SK-N-SH (cell line): Measurements from ENCODE around the gene DCK. TPM values are rescaled to one million over a fixed set of nuclear protein-coding genes. Genes with fewer than 3 reads are reported as not detected.

Source experiments
- CTCF ChIA-PET: fragments of 300-600, 350-600 bp; formaldehyde crosslinking; extraction: SDS; loops from one replicate; lab custom pipeline; 2021; lab: Yijun Ruan, JAX
- POLR2A ChIA-PET: fragments of 350-600 bp; sonication (Branson Sonifier 250); formaldehyde crosslinking; extraction: SDS; loops from one replicate; lab custom pipeline; 2020; ENCODE audit warnings: antibody characterized with exemption, inconsistent platforms; lab: Yijun Ruan, JAX
- DNase-seq: peaks from one replicate; pipeline ENCODE4 v3.0.0; 2012
- H2AFZ ChIP-seq: fragments of 200-600 bp; sonication (generic); 2 replicates; pipeline ENCODE4 v1.8.1; 2016; ENCODE audit warnings: antibody characterized with exemption, mild to moderate bottlenecking, low read depth
- H3F3A ChIP-seq: fragments of 200-600 bp; sonication (generic); replicated peaks from 2 replicates; pipeline ENCODE3; 2016; ENCODE audit warnings: antibody characterized with exemption, mild to moderate bottlenecking; ENCODE audit not compliant: insufficient read depth
- H3K27ac ChIP-seq, 2 experiments: fragments of 200-500 bp in 1 of 2; fragments of 200-600 bp in 1 of 2; sonication (Bioruptor generic) in 1 of 2; sonication (generic), shearing (Covaris generic) in 1 of 2; 2 replicates each; pipeline versions ENCODE4 v1.5.1 to v1.6.1; 2014 to 2016; ENCODE audit warnings: low read depth in 2 of 2, inconsistent platforms in 1 of 2, low read length in 1 of 2, mild to moderate bottlenecking in 1 of 2, mixed read lengths in 1 of 2
- H3K27me3 ChIP-seq: fragments of 200-600 bp; sonication (generic), shearing (Covaris generic); 2 replicates; pipeline ENCODE4 v1.6.1; 2016; ENCODE audit warnings: mixed run types; ENCODE audit not compliant: insufficient read depth
- H3K36me3 ChIP-seq, 2 experiments: fragments of 200-500 bp in 1 of 2; fragments of 200-600 bp in 1 of 2; sonication (Bioruptor generic) in 1 of 2; sonication (generic) in 1 of 2; replicated peaks in 1 of 2; 2 replicates each; pipeline versions ENCODE3 to v1.5.1; 2014 to 2016; ENCODE audit warnings: low read length in 1 of 2, mild to moderate bottlenecking in 1 of 2; ENCODE audit not compliant: insufficient read depth in 2 of 2, control insufficient read depth in 1 of 2
- H3K4me1 ChIP-seq, 2 experiments: fragments of 200-500 bp in 1 of 2; fragments of 200-600 bp in 1 of 2; sonication (Bioruptor generic) in 1 of 2; sonication (generic), shearing (Covaris generic) in 1 of 2; 2 replicates each; pipeline versions ENCODE4 v1.5.1 to v1.6.1; 2014 to 2016; ENCODE audit warnings: low read depth in 1 of 2, low read length in 1 of 2, mixed run types in 1 of 2; ENCODE audit not compliant: insufficient read depth in 2 of 2, control insufficient read depth in 1 of 2
- H3K4me2 ChIP-seq: fragments of 200-600 bp; sonication (generic), shearing (Covaris generic); 2 replicates; pipeline ENCODE4 v1.6.1; 2017; ENCODE audit warnings: mixed run types
- H3K4me3 ChIP-seq, 2 experiments: fragments of 200-500 bp in 1 of 2; fragments of 200-600 bp in 1 of 2; sonication (Bioruptor generic) in 1 of 2; sonication (generic), shearing (Covaris generic) in 1 of 2; 2 replicates each; pipeline versions ENCODE4 v1.5.1 to v1.8.1; 2014 to 2016; ENCODE audit warnings: low read depth in 2 of 2, inconsistent platforms in 1 of 2, low read length in 1 of 2, mild to moderate bottlenecking in 1 of 2, mixed read lengths in 1 of 2, moderate library complexity in 1 of 2
- H3K79me2 ChIP-seq: fragments of 200-600 bp; sonication (generic); 2 replicates; pipeline ENCODE4 v1.8.1; 2017; ENCODE audit warnings: mild to moderate bottlenecking; ENCODE audit not compliant: insufficient read depth
- H3K9ac ChIP-seq: fragments of 200-600 bp; sonication (generic); 2 replicates; pipeline ENCODE4 v1.6.1; 2017; ENCODE audit warnings: mixed run types
- H3K9me2 ChIP-seq: fragments of 200-600 bp; sonication (generic); 2 replicates; pipeline ENCODE4 v1.6.1; 2017; ENCODE audit warnings: mixed run types
- H3K9me3 ChIP-seq: fragments of 200-600 bp; sonication (generic); 2 replicates; pipeline ENCODE4 v1.6.1; 2017; ENCODE audit warnings: mixed run types, mild to moderate bottlenecking, moderate library complexity
- H4K20me1 ChIP-seq: fragments of 200-600 bp; sonication (generic); 2 replicates; pipeline ENCODE4 v1.6.1; 2017; ENCODE audit warnings: mild to moderate bottlenecking, mixed run types; ENCODE audit not compliant: insufficient read depth
- EZH2phosphoT487 ChIP-seq: fragments of 200-600 bp; sonication (generic); IDR thresholded peaks from 2 replicates; pipeline ENCODE4 v1.6.1; 2017; ENCODE audit warnings: low read depth, mixed run types, mild to moderate bottlenecking, antibody characterized with exemption, moderate library complexity, borderline replicate concordance
- FOXM1 ChIP-seq: IDR thresholded peaks from 2 replicates; pipeline ENCODE4 v1.4.0; 2012; ENCODE audit warnings: low read depth, mild to moderate bottlenecking
- JUND ChIP-seq: IDR thresholded peaks from 2 replicates; pipeline ENCODE4 v1.4.0; 2012
- POLR2AphosphoS5 ChIP-seq: IDR thresholded peaks from 2 replicates; pipeline ENCODE4 v1.6.1; 2012; ENCODE audit warnings: low read depth, low read length
- SMC3 ChIP-seq: IDR thresholded peaks from 2 replicates; pipeline ENCODE4 v1.6.1; 2012; ENCODE audit warnings: low read depth, low read length, improper control_type of control experiment
- WGBS: methylation state at CpG from one replicate; pipeline ENCODE4 v1.1.6; 2017; ENCODE audit warnings: low lambda C conversion rate; 5-methylcytosine and 5-hydroxymethylcytosine counted together
- polyA plus RNA-seq, 3 experiments: library from polyadenylated mRNA; depleted of rRNA; stranded (reverse); fragments of >200 nt; gene quantifications; 2 replicates each; pipeline ENCODE4 v1.2.3, GENCODE V29; 2012
- TF ChIP-seq, protein P1 (sequence below): fragments of 150-350 bp; IDR thresholded peaks from 2 replicates; pipeline ENCODE4 v1.6.1; 2016; ENCODE audit warnings: mild to moderate bottlenecking, low read depth, low read length
- TF ChIP-seq, protein P2 (sequence below): IDR thresholded peaks from 2 replicates; pipeline ENCODE4 v1.4.0; 2012; ENCODE audit warnings: low read depth
- TF ChIP-seq, protein P3 (sequence below): IDR thresholded peaks from 2 replicates; pipeline ENCODE4 v1.6.1; 2012; ENCODE audit warnings: mild to moderate bottlenecking, low read depth, low read length, moderate library complexity

The DCK gene
- polyA plus RNA-seq, 1 of the 3 experiments (the other 2 are of a cell fraction), result 5.7 TPM

DNA sequence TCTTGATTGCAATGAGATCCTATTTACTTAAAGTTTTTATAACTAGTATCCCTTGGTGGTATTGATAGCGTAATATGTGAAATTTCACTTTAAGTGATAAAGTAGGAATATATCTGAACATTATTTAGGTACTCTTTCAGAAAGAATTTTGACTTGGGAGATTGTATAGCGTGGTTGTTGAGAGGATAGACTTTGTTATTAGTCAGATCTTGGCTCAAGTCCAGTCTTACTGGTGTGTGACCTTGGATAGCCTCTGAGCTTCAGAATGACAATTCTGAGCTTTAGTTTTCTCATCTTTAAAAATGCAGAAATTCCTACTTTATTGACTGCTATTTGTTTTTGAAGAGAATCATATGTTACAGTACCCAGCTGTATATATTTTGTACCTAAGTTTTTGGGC is 32.6 kb downstream of the DCK start (continued):
- TF ChIP-seq POLR2AphosphoS5, result no peak

DNA sequence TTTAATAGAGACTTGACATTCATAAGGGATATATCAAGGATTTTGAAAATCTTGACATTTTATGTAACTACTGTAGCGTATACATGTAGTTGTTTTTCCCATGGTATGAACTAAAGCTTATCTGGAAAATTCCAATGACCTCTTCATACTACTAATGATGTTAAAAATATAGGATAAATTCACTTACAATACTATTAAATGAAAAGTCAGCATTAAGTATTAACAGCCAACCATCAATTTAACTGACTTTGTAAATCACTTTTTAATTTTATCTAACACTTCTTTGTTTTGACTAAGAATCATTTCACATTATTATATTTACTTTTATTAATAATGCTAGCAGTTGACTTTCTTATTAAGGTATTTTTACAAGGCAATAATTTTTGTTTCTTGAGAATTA is 34.2 kb downstream of the DCK start:
- H3K9me3 ChIP-seq, result no peaks in the 10 kb centered on the region
- no peak overlapping the region for H3K4me3 ChIP-seq
- ChIA-PET POLR2A (no interaction called here), CTCF (no interaction called here)
- H3K9me2 ChIP-seq, result no peaks in the 10 kb centered on the region; the same call in 1 of the 2 replicates
- no peaks in the 10 kb centered on the region for H3K27me3 ChIP-seq
- no peak overlapping the region for H2AFZ ChIP-seq
- H3K9ac ChIP-seq, result no peak overlapping the region
- 91% methylated on average over 1 of the region's 1 CpG for WGBS
- no peak for TF ChIP-seq FOXM1
- TF ChIP-seq, protein P1, sequence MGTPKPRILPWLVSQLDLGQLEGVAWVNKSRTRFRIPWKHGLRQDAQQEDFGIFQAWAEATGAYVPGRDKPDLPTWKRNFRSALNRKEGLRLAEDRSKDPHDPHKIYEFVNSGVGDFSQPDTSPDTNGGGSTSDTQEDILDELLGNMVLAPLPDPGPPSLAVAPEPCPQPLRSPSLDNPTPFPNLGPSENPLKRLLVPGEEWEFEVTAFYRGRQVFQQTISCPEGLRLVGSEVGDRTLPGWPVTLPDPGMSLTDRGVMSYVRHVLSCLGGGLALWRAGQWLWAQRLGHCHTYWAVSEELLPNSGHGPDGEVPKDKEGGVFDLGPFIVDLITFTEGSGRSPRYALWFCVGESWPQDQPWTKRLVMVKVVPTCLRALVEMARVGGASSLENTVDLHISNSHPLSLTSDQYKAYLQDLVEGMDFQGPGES, result no peak
- TF ChIP-seq, protein P2, sequence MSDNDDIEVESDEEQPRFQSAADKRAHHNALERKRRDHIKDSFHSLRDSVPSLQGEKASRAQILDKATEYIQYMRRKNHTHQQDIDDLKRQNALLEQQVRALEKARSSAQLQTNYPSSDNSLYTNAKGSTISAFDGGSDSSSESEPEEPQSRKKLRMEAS, result no peak
- H3F3A ChIP-seq, result peaks cover 36% of the 10 kb centered on the region
- no peak for DNase-seq
- H3K79me2 ChIP-seq, result peaks cover 7% of the 10 kb centered on the region; the same call in 1 of the 2 replicates
- H3K36me3 ChIP-seq, result peaks cover 45 to 48% of the 10 kb centered on the region in 2 experiments
- H3K4me1 ChIP-seq, result peaks cover 0 to 22% of the 10 kb centered on the region in 2 experiments; a peak in 2 of 4 replicates
- no peaks in the 10 kb centered on the region for H4K20me1 ChIP-seq
- H3K27ac ChIP-seq, result no peak overlapping the region
- no peak overlapping the region for H3K4me2 ChIP-seq

DNA sequence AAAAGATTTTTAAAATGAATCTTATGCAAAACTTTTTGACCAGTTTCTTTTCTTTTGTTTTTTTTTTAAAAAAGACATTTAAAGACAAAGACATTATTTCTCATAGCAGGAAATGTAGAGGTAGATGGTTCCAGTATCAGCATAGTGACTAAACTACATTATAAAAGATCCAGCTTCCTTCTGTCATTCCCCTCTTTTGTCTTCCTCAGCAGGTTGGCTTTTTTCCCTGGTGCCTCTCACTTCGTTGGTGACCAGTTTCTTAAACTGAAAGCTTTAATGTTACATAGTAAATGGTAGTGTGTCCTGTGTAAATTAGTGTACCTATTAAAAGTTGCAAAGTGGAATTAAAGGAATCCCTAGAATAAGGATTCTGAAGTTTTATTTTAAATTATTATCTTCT is 36.1 kb downstream of the DCK start:
- no peaks in the 10 kb centered on the region for H4K20me1 ChIP-seq
- H3K27me3 ChIP-seq, result no peaks in the 10 kb centered on the region
- H3K4me1 ChIP-seq, result peaks cover 0 to 24% of the 10 kb centered on the region in 2 experiments; a peak in 2 of 4 replicates
- H2AFZ ChIP-seq, result no peak overlapping the region
- no peak overlapping the region for H3K4me2 ChIP-seq
- DNase-seq, result no peak
- 69% methylated on average over 1 of the region's 1 CpG for WGBS
- no peak overlapping the region for H3K4me3 ChIP-seq
- TF ChIP-seq JUND (no peak), POLR2AphosphoS5 (no peak), SMC3 (no peak), EZH2phosphoT487 (no peak)
- TF ChIP-seq, protein P3, sequence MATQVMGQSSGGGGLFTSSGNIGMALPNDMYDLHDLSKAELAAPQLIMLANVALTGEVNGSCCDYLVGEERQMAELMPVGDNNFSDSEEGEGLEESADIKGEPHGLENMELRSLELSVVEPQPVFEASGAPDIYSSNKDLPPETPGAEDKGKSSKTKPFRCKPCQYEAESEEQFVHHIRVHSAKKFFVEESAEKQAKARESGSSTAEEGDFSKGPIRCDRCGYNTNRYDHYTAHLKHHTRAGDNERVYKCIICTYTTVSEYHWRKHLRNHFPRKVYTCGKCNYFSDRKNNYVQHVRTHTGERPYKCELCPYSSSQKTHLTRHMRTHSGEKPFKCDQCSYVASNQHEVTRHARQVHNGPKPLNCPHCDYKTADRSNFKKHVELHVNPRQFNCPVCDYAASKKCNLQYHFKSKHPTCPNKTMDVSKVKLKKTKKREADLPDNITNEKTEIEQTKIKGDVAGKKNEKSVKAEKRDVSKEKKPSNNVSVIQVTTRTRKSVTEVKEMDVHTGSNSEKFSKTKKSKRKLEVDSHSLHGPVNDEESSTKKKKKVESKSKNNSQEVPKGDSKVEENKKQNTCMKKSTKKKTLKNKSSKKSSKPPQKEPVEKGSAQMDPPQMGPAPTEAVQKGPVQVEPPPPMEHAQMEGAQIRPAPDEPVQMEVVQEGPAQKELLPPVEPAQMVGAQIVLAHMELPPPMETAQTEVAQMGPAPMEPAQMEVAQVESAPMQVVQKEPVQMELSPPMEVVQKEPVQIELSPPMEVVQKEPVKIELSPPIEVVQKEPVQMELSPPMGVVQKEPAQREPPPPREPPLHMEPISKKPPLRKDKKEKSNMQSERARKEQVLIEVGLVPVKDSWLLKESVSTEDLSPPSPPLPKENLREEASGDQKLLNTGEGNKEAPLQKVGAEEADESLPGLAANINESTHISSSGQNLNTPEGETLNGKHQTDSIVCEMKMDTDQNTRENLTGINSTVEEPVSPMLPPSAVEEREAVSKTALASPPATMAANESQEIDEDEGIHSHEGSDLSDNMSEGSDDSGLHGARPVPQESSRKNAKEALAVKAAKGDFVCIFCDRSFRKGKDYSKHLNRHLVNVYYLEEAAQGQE, result no peak
- no peaks in the 10 kb centered on the region; the same call in 1 of the 2 replicates for H3K9me2 ChIP-seq
- no peaks in the 10 kb centered on the region; the same call in 1 of the 2 replicates for H3K79me2 ChIP-seq
- H3K27ac ChIP-seq, result peak overlapping the region in 1 of 2 experiments; percentile 7; a peak in 1 of 4 replicates
- no peak overlapping the region for H3K9ac ChIP-seq
- ChIA-PET CTCF (no interaction called here), POLR2A (no interaction called here)
- H3K36me3 ChIP-seq, result peaks cover 28 to 40% of the 10 kb centered on the region in 2 experiments
- H3K9me3 ChIP-seq, result no peaks in the 10 kb centered on the region
- peaks cover 36% of the 10 kb centered on the region for H3F3A ChIP-seq
